PC-9 (cell line): ENCODE data around the gene TK2. TPM values are rescaled to one million over a fixed set of nuclear protein-coding genes. Genes with fewer than 3 reads are reported as not detected.
A peak's percentile ranks its signal among the peaks of the same experiment; 100 is the strongest.

Experiments
- BruUV-seq: library from RNA; stranded (reverse); fragments of 400-500 nt; replicated peaks from 2 replicates; lab custom pipeline; 2021; lab: Mats Ljungman, UMichigan
- CTCF ChIA-PET: fragments of 300-600 bp; sonication (Branson Sonifier 250); formaldehyde crosslinking; loops from one replicate; lab custom pipeline; 2022; ENCODE audit warnings: antibody characterized with exemption; lab: Charles Lee
- POLR2A ChIA-PET: fragments of 300-600 bp; sonication (Branson Sonifier 250); formaldehyde crosslinking; loops from one replicate; lab custom pipeline; 2022; ENCODE audit warnings: antibody characterized with exemption; ENCODE audit not compliant: unreplicated experiment; lab: Charles Lee
- DNase-seq, 2 experiments: peaks; one replicate each; pipeline versions ENCODE4 v3.0.0 to v3.0.0-alpha.2; 2015 to 2022; ENCODE audit warnings: mixed read lengths in 1 of 2
- H2AFZ ChIP-seq: fragments of 200-600 bp; sonication (generic); 2 replicates; pipeline ENCODE4 v1.8.1; 2017; ENCODE audit warnings: antibody characterized with exemption
- H3F3A ChIP-seq: fragments of 200-600 bp; sonication (generic); 2 replicates; pipeline ENCODE4 v1.8.1; 2017; ENCODE audit warnings: antibody characterized with exemption, mild to moderate bottlenecking, low read depth; ENCODE audit not compliant: insufficient read depth
- H3K27ac ChIP-seq: fragments of 200-600 bp; sonication (generic); 2 replicates; pipeline ENCODE4 v1.6.1; 2016; ENCODE audit warnings: mixed run types
- H3K27me3 ChIP-seq: fragments of 200-600 bp; sonication (generic); 2 replicates; pipeline ENCODE4 v1.6.1; 2016; ENCODE audit warnings: low read depth, mixed run types; ENCODE audit not compliant: insufficient read depth
- H3K36me3 ChIP-seq: fragments of 200-600 bp; sonication (generic); 2 replicates; pipeline ENCODE4 v1.6.1; 2016; ENCODE audit warnings: low read depth, mixed run types
- H3K4me1 ChIP-seq: fragments of 200-600 bp; sonication (generic); replicated peaks from 2 replicates; pipeline ENCODE4 v1.6.1; 2016; ENCODE audit warnings: mixed run types; ENCODE audit not compliant: insufficient read depth
- H3K4me2 ChIP-seq: fragments of 200-600 bp; sonication (generic); 2 replicates; pipeline ENCODE4 v1.6.1; 2017; ENCODE audit warnings: mixed run types
- H3K4me3 ChIP-seq: fragments of 200-600 bp; sonication (generic); 2 replicates; pipeline ENCODE4 v1.6.1; 2016; ENCODE audit warnings: mixed run types
- H3K79me2 ChIP-seq: fragments of 200-600 bp; sonication (generic); 2 replicates; pipeline ENCODE4 v1.6.1; 2017; ENCODE audit warnings: low read depth, mixed run types
- H3K9me2 ChIP-seq: fragments of 200-600 bp; sonication (generic); 2 replicates; pipeline ENCODE4 v1.8.1; 2017; ENCODE audit warnings: mild to moderate bottlenecking; ENCODE audit not compliant: insufficient read depth
- H3K9me3 ChIP-seq: fragments of 200-600 bp; sonication (generic); 2 replicates; pipeline ENCODE4 v1.8.1; 2016; ENCODE audit warnings: low read depth; ENCODE audit not compliant: insufficient read depth
- H4K20me1 ChIP-seq: fragments of 200-600 bp; sonication (generic); 2 replicates; pipeline ENCODE4 v1.8.1; 2017; ENCODE audit not compliant: insufficient read depth
- CTCF ChIP-seq: fragments of 200-600 bp; sonication (generic); conservative IDR thresholded peaks from 2 replicates; pipeline ENCODE4 v1.6.1; 2017; ENCODE audit warnings: mixed run types, antibody characterized with exemption, mild to moderate bottlenecking, moderate library complexity
- EZH2 ChIP-seq: fragments of 200-600 bp; sonication (generic); IDR thresholded peaks from 2 replicates; pipeline ENCODE4 v1.8.0; 2017; ENCODE audit warnings: antibody characterized with exemption, low read depth
- intact Hi-C: fragments of 100-400 bp; cut with micrococcal nuclease; formaldehyde crosslinking; loops from one replicate; pipeline ENCODE4 v1.10.0; 2022; ENCODE audit not compliant: unreplicated experiment
- total RNA-seq: library from RNA; stranded (reverse); gene quantifications from 2 replicates; pipeline ENCODE4 v1.2.3, GENCODE V29; 2021

TK2 gene
- total RNA-seq, 1 experiment from 2014 or later, result 20.1 TPM

DNA sequence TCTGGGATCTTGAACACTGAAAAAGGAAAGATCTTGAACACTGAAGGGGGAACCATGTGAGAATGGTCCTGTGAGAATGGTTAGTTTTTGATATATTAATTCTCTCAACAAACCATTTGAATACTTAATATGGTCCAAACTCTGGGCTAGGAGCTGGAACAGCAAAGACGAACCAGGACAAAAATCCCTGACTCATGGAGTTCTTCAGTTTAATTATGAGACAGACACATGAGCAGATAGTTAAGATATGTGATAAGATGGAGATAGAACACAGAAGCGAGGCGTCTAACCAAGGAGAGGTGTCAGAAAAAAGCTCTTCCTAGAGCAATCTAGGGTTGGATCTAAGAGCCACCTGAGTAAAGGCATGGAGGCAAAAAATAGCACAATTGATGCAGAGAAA is 4.1 kb upstream of the TK2 start:
- intact Hi-C loops, result loop anchor here (5.0 kb wide), 1 partner anchor 48 kb away; the partner anchor contains the start of gene CMTM3
- no peaks in the 10 kb centered on the region for H3K9me3 ChIP-seq
- CTCF ChIA-PET, result interaction anchor here (0.6 kb wide), 1 partner anchor 10 kb away, joined by 3 read pairs; no protein-coding TSS in a partner anchor
- H3K27ac ChIP-seq, result no peak overlapping the region
- DNase-seq, result no peak
- peaks cover 30% of the 10 kb centered on the region for H3K4me1 ChIP-seq
- H3K9me2 ChIP-seq, result no peaks in the 10 kb centered on the region
- H3K4me3 ChIP-seq, result peak overlapping the region; percentile 66; the same call in 1 of the 2 replicates
- 0 out of 2 replicates have a peak, but pooled peaks cover 6% of the 10 kb centered on the region for H3K36me3 ChIP-seq
- H3K4me2 ChIP-seq, result peak overlapping the region; percentile 91
- no TSS peak for BruUV-seq
- H3F3A ChIP-seq, result peaks cover 5% of the 10 kb centered on the region; the same call in 1 of the 2 replicates
- POLR2A ChIA-PET, result no interaction called here
- TF ChIP-seq CTCF (no peak), EZH2 (no peak)
- H2AFZ ChIP-seq, result no peak overlapping the region
- no peaks in the 10 kb centered on the region for H4K20me1 ChIP-seq
- H3K79me2 ChIP-seq, result peaks cover 20% of the 10 kb centered on the region
- no peaks in the 10 kb centered on the region for H3K27me3 ChIP-seq

- peaks cover 7% of the 10 kb centered on the region; the same call in 1 of the 2 replicates for H3F3A ChIP-seq
- no peaks in the 10 kb centered on the region for H3K27me3 ChIP-seq
- peak overlapping the region; percentile 91 for H3K4me2 ChIP-seq
- ChIA-PET CTCF (no interaction called here), POLR2A (no interaction called here)
- intact Hi-C loops, result loop anchor here (2.0 to 5.0 kb wide), 4 partner anchors 30 to 66 kb away; partner anchors contain the start of gene CMTM3
- H3K4me1 ChIP-seq, result peaks cover 30% of the 10 kb centered on the region
- H3K4me3 ChIP-seq, result peak overlapping the region; percentile 66; the same call in 1 of the 2 replicates
- no TSS peak for BruUV-seq
- H3K9me2 ChIP-seq, result no peaks in the 10 kb centered on the region
- peak overlapping the region; percentile 98 for H2AFZ ChIP-seq
- H4K20me1 ChIP-seq, result no peaks in the 10 kb centered on the region
- no peak for DNase-seq
- H3K79me2 ChIP-seq, result peaks cover 20% of the 10 kb centered on the region
- H3K9me3 ChIP-seq, result no peaks in the 10 kb centered on the region
- TF ChIP-seq CTCF, result no peak
- no peak for TF ChIP-seq EZH2
- H3K36me3 ChIP-seq, result 0 out of 2 replicates have a peak, but pooled peaks cover 6% of the 10 kb centered on the region
- H3K27ac ChIP-seq, result no peak overlapping the region
These were observed 3.3 kb upstream of the TK2 start for GRCh38 chr16:66553223-66553622.

DNA sequence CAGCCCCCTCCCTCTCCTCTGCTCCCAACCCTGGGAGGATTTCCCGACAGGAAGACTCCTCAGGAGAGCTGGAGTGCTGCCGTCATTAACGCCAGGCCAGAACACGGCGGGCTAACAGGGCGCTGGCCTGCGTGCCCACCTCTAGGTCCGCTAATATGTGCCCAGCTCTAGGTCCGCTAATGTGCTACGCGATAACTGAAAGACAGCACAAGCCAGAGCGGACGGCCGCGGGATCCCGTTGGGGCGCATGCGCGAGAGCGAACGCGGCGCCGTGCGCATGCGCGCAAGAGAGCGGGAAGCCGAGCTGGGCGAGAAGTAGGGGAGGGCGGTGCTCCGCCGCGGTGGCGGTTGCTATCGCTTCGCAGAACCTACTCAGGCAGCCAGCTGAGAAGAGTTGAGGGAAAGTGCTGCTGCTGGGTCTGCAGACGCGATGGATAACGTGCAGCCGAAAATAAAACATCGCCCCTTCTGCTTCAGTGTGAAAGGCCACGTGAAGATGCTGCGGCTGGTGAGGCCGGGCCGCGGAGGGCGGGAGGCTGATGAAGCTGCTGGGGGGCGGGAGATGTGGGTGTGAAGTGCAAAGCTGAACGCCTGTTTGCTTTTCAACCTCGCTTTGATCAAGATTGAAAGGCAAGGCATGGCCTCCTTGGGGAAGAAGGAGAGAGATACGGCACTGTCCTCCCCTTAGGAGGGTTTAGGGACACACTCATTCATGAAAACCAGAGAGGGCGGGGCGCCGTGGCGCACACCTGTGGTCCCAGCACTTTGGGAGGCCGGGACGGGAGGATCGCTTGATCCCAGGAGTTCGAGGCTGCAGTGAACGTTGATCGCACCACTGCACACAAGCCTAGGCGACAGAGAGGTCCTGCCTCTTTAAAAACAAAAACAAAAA is 2.6 kb upstream of the TK2 start, which contains the start of gene CKLF:
Gene CKLF, plus strand, starts transcription at position 291 of the 892 bp plus-strand sequence. Its CDS starts 140 bp downstream, at position 431.
- no peaks in the 10 kb centered on the region for H4K20me1 ChIP-seq
- H3K36me3 ChIP-seq, result 0 out of 2 replicates have a peak, but pooled peaks cover 6% of the 10 kb centered on the region
- peak; percentile 75 to 91 for DNase-seq
- H3F3A ChIP-seq, result peaks cover 7% of the 10 kb centered on the region; the same call in 1 of the 2 replicates
- H3K27ac ChIP-seq, result no peak within 1 kb of the TSS
- peaks cover 30% of the 10 kb centered on the region for H3K4me1 ChIP-seq
- H3K4me2 ChIP-seq, result peak within 1 kb of the TSS; percentile 91
- TSS peak; percentile 48 for BruUV-seq
- ChIA-PET CTCF (interaction anchor here (0.6 to 0.7 kb wide), 2 partner anchors 69 to 76 kb away, joined by 3 to 6 read pairs; no protein-coding TSS in a partner anchor), POLR2A (interaction anchor here (0.6 to 0.8 kb wide), 2 partner anchors 41 to 44 kb away, joined by 3 to 4 read pairs; no protein-coding TSS in a partner anchor)
- peak within 1 kb of the TSS; percentile 98 for H2AFZ ChIP-seq
- intact Hi-C loops, result loop anchor here (2.0 to 5.0 kb wide), 4 partner anchors 30 to 66 kb away; partner anchors contain the start of gene CMTM3
- H3K27me3 ChIP-seq, result no peaks in the 10 kb centered on the region
- H3K4me3 ChIP-seq, result peak within 1 kb of the TSS; percentile 66
- no peaks in the 10 kb centered on the region for H3K9me3 ChIP-seq
- no peak for TF ChIP-seq EZH2
- no peak for TF ChIP-seq CTCF
- H3K79me2 ChIP-seq, result peaks cover 20% of the 10 kb centered on the region
- H3K9me2 ChIP-seq, result no peaks in the 10 kb centered on the region
